ENCODE data around the gene FAM76B. TPM values are rescaled to one million over a fixed set of nuclear protein-coding genes. Genes with fewer than 3 reads are reported as not detected.

Gene FAM76B
- 15.0 and 18.9 TPM in 2 replicates for total RNA-seq

GRCh38 chr11:95789506-95790122 is at the start of gene FAM76B:
FAM76B (minus strand) TSS chr11:95789782; CDS start chr11:95789478, 304 bp downstream.

GRCh38 chr11:95790123-95790932 is 746 bp upstream of the FAM76B start, which contains the start of gene CEP57:
CEP57 (plus strand) TSS chr11:95790498; CDS start chr11:95790699, 201 bp downstream.

Other genes with a start within 250 kb of the FAM76B start
- 38.2 and 49.0 TPM in 2 replicates for gene CEP57, start 716 bp upstream of the FAM76B start, total RNA-seq
- 46.5 and 57.3 TPM in 2 replicates for gene MTMR2, start 134.3 kb upstream of the FAM76B start, total RNA-seq